Fibroblast of skin of back (primary cell): ENCODE data around the gene OR13A1.
"Not testable (repeated sequence)": the region's sequence is repeated elsewhere in the genome, so short reads cannot be mapped to it uniquely, and the experiment has no call there.

Experiments used
- DNase-seq: peaks from one replicate; pipeline ENCODE4 v3.0.0-alpha.2; 2013

OR13A1 gene

DNA sequence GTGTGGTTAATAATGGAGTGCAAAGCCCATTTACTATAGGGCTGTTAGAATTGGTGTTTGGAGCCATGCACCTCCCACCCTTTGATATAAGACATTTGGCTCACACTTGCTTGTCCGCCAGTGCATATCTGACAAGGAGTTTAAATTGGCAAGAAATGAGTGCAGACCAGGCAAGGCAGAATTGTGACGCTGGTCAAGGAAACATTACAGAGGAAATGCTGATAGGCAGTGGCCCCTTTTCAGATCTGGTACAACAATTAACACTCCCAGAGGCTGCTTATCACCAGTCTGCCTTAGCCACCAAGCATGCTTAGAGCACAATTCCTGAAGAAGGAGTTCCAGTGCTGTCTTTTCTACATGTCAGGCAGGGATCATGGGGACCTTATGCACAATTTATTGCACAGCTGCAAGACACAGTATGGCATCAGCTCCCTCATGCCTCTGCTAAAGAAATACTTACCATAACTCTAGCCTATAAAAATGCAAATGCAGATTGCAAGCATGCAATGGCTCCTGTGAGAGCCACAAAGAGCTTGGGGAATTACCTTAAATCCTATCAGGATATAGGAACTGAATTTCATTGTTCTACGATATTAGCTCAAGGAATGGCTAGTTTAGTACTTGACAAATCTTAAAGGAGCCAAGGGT is 35.2 kb downstream of the OR13A1 start:
- no peak for DNase-seq

DNA sequence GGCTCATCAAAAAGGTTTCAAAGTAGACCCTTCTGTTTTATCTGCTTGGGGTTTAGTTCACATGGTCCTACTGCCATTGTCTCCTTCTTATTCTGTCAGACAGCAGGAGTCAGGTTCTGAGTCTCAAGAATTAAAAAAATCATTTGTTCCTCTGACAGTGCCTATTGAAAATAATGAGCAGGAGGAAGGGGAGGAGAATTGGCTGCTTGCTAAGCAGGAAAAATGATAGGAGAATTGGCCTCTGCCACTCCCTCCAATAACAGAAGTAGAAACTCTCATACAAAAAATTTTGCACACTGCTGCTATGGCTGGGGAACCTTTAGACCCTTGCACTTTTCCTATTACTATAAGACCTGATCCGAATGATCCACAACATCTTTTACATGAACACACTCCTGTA is 35.7 kb downstream of the OR13A1 start:
- no peak for DNase-seq

DNA sequence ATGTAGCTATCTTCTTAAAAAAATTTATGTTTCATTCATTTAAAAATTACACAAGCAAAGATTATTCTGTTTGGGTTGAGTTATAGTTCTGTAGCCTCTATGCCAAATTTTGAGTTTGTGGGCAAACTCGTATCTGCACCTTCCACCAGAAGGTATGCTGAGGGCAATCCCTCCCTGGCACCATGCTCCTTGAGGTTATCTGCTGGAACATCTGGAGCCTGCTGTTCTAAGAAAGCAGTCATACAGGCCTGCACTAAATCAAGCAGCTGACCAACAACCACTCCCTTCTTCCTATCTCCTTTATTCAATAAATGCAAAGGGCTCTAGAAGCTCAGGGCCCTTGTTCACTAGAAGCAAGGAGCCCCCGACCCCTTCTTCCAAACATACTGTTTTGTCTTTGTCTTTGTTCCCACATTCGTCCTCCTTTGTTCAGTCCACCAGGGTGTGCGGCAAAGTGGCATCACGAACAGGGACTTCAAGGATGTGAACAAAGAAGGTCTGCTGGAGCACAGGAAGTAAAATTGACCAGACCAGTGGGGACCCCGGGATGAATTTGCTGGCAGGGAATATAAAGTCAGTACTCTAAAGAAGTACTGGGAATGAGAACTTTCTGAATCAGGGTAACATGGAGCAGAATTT is 36.4 kb downstream of the OR13A1 start:
- no peak for DNase-seq

DNA sequence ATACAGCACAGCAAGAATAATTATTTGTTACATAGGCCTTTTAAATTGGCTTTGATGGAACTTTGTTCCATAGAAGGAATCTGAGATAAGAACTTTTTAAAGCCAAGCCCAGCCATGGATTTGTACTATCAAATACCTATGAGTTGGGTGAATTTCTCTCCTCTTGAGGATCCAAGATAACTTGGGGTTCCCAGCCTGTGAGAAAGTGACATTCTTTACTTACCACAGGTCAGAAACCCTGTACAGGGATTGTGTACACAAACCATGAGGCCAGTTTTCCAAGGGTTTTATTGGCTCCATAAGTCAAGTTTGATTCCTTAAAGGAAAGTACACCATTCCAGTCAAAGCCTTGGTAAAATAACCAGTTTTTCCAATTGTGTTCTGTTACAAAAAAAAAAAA is 39.3 kb downstream of the OR13A1 start:
- not testable (repeated sequence) for DNase-seq

DNA sequence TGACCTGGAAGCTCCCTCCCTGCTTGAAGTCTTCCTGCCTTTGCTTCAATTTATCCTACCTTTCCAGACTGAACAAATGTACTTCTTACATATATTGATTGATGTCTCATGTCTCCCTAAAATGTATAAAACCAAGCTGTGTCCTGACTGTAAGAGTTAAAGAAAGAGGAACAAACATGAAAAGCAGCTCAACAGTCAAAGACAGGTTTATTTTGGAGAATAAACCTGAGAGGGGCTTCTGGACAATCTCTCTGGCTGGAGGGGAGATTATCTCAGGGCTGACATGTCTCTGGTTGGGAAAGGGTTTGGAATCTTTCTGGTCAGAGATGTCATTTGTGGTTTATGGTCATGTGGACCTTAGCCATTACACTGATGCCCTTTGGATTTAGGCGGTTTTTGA is 41.0 kb downstream of the OR13A1 start:
- DNase-seq, result no peak

DNA sequence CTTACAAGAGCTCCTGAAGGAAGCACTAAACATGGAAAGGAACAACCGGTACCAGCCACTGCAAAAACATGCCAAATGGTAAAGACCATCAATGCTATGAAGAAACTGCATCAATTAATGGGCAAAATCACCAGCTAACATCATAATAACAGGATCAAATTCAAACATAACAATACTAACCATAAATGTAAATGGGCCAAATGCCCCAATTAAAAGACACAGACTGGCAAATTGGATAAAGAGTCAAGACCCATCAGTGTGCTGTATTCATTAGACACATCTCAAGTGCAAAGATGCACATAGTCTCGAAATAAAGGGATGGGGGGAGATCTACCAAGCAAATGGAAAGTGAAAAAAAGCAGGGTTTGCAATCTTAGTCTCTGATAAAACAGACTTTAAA is 47.6 kb downstream of the OR13A1 start:
- DNase-seq, result not testable (repeated sequence)

DNA sequence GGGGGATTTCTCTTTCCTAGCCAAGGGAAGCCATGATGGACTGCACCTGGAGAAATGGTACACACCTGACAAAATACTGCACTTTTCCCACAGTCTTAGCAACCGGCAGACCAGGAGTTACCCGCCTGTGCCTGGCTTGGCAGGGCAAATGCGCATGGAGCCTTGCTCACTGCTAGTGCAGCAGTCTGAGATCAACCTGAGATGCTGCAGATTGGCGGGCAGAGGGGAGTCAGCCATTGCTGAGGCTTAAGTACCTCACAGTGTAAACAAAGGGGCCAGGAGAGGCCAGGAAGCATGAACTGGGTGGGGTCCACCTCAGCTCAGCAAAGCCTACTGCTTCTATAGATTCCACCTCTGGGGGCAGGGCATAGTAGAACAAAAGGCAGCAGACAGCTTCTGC is 49.4 kb downstream of the OR13A1 start:
- no peak for DNase-seq

DNA sequence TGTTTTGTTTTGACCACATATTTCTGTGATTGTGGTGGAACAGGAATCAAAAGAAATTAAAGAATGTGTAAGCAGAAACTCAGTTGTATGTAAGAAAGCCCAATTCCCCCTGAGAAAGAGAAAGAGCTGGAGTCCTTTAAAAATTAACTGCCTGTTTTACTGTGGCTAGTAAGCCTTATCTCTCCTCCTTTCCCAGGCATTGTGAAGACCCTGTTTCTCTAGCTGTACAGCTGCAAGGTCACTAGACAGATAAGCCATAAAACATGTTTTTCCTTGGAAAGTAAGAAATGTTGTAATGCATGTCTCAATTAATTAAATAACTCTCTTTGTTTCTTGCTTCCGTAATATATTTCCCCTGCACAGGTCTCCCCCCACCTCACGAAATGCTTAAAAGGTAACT is 53.5 kb downstream of the OR13A1 start:
- DNase-seq, result no peak

DNA sequence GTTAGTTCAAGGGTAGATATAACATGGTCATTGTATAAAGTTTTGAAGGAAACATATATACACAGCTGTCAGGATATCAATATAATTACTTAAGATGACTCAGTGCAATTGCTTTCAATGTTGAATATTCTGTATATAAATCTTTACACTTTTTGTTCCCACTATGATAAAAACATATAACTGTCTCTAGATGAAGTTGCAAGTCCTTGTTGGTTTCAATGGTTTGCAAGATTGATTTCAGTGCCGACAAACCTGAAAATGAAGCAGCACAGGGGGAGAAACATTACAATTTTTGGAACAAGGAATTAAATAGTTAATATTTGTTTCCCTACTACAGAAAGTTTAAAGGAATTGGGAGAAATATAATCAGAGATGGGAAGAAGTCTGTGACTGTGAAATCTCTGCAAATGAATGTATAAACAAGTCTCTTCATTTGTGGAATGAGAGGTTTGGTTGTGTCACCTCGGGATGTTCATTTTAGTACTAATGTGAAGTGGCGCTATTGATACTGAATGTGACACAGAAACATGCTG is 54.1 kb downstream of the OR13A1 start:
- DNase-seq, result no peak

DNA sequence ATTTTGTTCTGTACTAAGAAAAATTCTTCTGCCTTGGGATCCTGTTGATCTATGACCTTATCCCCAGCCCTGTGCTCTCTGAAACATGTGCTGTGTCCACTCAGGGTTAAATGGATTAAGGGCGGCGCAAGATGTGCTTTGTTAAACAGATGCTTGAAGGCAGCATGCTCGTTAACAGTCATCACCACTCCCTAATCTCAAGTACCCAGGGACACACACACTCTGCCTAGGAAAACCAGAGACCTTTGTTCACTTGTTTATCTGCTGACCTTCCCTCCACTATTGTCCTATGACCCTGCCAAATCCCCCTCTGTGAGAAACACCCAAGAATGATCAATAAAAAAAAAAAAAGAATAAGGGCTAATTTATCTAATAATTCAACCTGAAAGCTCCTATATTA is 54.8 kb downstream of the OR13A1 start:
- not testable (repeated sequence) for DNase-seq

DNA sequence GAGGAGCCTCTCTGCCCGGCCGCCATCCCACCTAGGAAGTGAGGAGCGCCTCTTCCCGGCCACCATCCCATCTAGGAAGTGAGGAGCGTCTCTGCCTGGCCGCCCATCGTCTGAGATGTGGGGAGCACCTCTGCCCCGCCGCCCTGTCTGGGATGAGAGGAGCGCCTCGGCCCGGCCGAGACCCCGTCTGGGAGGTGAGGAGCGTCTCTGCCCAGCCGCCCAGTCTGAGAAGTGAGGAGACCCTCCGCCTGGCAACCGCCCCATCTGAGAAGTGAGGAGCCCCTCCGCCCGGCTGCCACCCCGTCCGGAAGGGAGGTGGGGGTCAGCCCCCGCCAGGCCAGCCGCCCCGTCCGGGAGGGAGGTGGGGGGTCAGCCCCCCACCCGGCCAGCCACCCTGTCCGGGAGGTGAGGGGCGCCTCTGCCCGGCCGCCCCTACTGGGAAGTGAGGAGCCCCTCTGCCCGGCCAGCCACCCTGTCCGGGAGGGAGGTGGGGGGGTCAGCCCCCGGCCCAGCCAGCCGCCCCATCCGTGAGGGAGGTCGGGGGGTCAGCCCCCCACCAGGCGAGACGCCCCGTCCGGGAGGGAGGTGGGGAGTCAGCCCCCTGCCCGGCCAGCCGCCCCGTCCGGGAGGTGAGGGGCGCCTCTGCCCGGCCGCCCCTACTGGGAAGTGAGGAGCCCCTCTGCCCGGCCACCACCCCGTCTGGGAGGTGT is 55.5 kb downstream of the OR13A1 start:
- not testable (repeated sequence) for DNase-seq

DNA sequence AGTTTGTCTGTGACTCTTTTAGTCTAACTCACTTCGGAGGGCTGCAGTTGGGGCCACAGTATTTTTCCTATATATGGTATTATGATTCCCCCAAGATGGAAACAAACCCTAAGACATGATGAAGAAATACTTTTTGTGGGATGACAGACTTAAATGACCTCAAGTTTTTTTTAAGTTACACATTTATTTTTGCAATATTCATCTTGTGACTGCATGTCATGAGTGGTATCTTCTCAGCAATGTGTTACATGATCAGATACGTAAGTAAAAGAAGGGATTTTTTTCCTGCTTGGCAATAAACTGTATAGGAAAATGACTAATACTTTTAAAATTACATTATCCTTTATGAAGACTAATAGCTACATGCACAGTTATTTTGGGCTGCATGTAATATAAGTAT is 57.8 kb downstream of the OR13A1 start:
- DNase-seq, result no peak

DNA sequence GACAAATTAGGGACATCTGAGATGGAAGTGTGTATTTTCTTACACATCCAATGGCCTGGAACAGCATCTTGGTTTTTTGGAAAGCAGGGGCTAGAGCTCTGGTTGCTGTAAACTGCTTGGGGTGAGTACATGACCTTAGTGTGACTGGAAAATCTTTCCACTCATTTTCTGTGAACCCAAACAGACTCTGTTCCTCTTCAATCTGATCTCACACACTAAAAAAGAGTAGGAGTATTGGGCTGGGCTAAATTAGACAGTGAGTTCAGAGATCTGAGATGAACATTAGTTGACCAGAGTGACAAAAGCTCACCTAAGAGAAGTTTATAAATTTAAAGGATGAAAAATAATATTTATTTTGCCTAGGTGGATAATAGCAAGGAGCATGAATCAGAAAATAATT is 59.2 kb downstream of the OR13A1 start:
- DNase-seq, result no peak

DNA sequence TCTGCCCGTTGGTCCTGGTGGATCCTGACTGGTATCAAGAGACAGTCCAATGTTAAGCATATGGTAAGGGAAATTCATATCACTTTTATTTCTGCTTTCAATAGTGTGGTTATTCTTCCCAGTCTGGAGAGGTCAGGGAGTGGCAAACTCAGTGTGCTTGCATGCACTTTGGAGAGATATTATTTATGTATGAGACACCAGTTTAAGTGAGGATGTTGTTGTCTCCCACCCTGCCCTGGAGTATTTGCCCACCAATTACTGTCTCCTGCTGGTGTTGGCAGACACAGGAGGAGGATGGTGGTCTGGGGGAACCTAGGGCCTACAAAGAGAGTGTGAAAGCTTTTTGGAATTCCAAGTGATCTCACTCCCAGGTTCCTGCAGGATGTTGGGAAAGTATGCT is 59.7 kb downstream of the OR13A1 start:
- DNase-seq, result no peak

DNA sequence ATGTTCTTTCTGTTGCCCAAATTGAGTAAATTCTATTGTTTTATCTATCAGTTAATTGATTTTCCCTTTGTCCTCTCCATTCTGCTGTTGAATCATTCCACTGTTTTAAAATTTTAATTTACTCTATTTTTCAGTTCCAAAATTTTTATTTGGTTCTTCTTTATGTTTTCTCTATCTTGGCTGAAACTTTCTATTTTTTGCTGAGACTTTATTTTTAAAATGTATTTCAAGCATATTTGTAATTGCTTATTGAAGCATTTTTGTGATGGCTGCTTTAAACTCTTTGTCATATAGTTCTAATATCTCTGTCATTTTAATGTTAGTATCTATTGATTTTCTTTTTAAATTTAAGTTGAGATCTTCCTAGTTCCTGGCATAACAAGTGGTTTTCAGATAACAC is 60.5 kb downstream of the OR13A1 start:
- DNase-seq, result no peak

DNA sequence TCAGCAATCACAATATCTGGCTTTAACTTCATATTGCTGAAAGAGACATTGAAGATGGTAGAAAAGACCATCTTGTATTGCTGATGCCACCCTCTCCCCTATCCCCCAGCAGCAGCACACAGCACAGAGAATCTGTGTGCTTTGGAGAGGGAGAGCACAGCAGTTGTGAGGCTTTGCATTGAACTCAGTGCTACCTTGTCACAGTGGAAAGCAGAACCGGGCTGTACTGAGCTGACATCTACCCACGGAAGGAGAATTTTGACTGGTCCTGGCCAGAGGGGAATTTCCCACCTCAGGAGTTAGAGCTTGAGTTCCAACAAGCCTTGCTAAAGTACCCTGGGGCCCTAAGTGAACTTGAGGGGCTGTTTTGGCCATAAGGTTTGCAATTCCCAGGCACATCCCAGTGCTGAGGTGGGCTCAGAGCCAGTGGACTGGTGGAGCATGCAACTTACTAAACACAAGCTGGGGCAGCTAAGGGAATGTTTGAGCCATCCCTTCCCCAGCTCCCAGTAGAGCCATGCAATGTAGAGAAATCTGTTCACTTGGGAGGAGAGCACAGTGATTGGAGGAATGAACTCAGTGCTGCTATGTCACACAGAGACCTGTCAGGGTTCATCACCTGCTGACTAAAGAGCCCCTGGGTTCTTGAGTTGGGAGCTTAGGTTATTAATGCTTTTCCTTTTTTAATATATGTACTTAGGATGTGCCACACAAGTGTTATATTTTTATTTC is 62.1 kb downstream of the OR13A1 start:
- DNase-seq, result no peak
